Left lung (tissue), 10 donors: Measurements from ENCODE around the gene MROH2A. TPM values are rescaled to one million over a fixed set of nuclear protein-coding genes. Genes with fewer than 3 reads are reported as not detected.
A peak's percentile ranks its signal among the peaks of the same experiment; 100 is the strongest.

ENCODE experiments used
- ATAC-seq: fragments of 200-7000 bp; cut with Tn5 transposase; one replicate; pipeline ENCODE4 v1.9.1; 2020; ENCODE audit warnings: moderate library complexity
- DNase-seq, 4 donors: peaks; one replicate each; pipeline ENCODE4 v3.0.0-alpha.2; 2013 to 2020
- H3K27ac ChIP-seq, 2 donors: fragments of 200-600 bp; sonication (generic) in 1 of 2; one replicate each; pipeline versions ENCODE4 v1.5.0 to v1.8.0; 2020 to 2021
- H3K27me3 ChIP-seq, 2 donors: fragments of 200-600 bp; sonication (generic) in 1 of 2; one replicate each; pipeline versions ENCODE4 v1.5.0 to v1.8.0; 2020 to 2021
- H3K36me3 ChIP-seq, 2 donors: fragments of 200-600 bp; sonication (generic) in 1 of 2; one replicate each; pipeline versions ENCODE4 v1.5.0 to v1.8.0; 2020 to 2021
- H3K4me1 ChIP-seq, 2 donors: fragments of 200-600 bp; one replicate each; pipeline ENCODE4 v1.8.0; 2021
- H3K4me3 ChIP-seq, 2 donors: fragments of 200-600 bp; sonication (generic) in 1 of 2; one replicate each; pipeline versions ENCODE4 v1.5.0 to v1.8.0; 2020 to 2021; ENCODE audit warnings: mild to moderate bottlenecking in 1 of 2
- H3K9me3 ChIP-seq, 2 donors: fragments of 200-600 bp; sonication (generic) in 1 of 2; one replicate each; pipeline versions ENCODE4 v1.5.0 to v1.8.0; 2020 to 2021
- intact Hi-C, 2 donors: fragments of 100-400 bp; cut with DNase I; formaldehyde crosslinking; loops; one replicate each; pipeline versions ENCODE4 v1.11.2 to v1.14.2; 2022
- polyA plus RNA-seq, 6 donors: library from polyadenylated mRNA; unstranded; fragments of 120-200 nt; gene quantifications; one replicate each; pipeline ENCODE4 v1.2.1, GENCODE V29; 2013; ENCODE audit not compliant: insufficient read length in 6 of 6
- total RNA-seq, 2 donors: library from RNA; stranded (reverse); fragmentation: NEBNext Ultra II Directional; extraction: Animal tissue kit (Norgen Biotek cat#: 25700); gene quantifications; one replicate each; pipeline ENCODE4 v1.2.1, GENCODE V29; 2021
- TF ChIP-seq, protein P1 (sequence below), 2 donors: fragments of 200-600 bp; sonication (generic) in 1 of 2; IDR thresholded peaks; one replicate each; pipeline versions ENCODE4 v1.5.0 to v1.8.0; 2021; ENCODE audit warnings: antibody characterized with exemption in 2 of 2
- donor health status: DM: no; HTN: yes; CAD: no.
- donor health status: DM: no; HTN: no; CAD: no.

The MROH2A gene
- total and polyA plus RNA-seq, 8 donors: 0.27 to 0.77 (median 0.61) TPM; not detected in 1

DNA sequence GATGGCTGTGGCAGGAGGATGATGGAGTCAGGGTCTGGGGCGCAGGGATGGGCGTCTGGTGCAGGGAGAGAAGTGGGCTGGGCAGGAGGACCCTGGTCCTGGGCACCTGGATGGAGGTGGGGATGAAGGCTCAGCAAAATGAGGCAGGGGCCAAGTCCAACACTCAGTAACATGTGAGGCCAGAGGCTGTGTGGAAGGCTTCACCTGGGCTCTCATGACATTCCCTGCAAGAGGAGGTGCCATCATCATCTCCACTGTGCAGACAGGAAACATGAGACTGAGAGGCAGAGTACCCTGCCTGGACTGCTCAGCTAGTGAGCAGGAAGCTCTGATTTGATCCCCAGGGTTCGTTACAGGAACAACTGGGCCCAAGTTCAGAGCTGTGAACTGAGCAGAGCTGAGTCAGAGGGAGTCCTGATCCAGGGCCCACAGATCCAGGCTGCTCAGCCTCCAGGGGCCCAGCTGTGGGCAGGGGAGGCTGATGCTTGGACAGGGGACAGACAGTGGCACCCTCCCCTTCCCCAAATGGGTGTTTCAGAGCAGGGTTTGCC, 39.3 kb downstream of the MROH2A start:
- Histone ChIP-seq H3K9me3 (peaks cover 0 to 4% of the 10 kb centered on the region in 2 donors), H3K4me3 (no peak overlapping the region), H3K27ac (no peak overlapping the region), H3K27me3 (no peaks in the 10 kb centered on the region), H3K4me1 (no peaks in the 10 kb centered on the region), H3K36me3 (no peaks in the 10 kb centered on the region)
- TF ChIP-seq, protein P1, sequence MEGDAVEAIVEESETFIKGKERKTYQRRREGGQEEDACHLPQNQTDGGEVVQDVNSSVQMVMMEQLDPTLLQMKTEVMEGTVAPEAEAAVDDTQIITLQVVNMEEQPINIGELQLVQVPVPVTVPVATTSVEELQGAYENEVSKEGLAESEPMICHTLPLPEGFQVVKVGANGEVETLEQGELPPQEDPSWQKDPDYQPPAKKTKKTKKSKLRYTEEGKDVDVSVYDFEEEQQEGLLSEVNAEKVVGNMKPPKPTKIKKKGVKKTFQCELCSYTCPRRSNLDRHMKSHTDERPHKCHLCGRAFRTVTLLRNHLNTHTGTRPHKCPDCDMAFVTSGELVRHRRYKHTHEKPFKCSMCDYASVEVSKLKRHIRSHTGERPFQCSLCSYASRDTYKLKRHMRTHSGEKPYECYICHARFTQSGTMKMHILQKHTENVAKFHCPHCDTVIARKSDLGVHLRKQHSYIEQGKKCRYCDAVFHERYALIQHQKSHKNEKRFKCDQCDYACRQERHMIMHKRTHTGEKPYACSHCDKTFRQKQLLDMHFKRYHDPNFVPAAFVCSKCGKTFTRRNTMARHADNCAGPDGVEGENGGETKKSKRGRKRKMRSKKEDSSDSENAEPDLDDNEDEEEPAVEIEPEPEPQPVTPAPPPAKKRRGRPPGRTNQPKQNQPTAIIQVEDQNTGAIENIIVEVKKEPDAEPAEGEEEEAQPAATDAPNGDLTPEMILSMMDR (IDR thresholded peaks at IDR 0.05): no peak
- ATAC-seq: no peak
- no peak for DNase-seq
- intact Hi-C loops: no loop called here

DNA sequence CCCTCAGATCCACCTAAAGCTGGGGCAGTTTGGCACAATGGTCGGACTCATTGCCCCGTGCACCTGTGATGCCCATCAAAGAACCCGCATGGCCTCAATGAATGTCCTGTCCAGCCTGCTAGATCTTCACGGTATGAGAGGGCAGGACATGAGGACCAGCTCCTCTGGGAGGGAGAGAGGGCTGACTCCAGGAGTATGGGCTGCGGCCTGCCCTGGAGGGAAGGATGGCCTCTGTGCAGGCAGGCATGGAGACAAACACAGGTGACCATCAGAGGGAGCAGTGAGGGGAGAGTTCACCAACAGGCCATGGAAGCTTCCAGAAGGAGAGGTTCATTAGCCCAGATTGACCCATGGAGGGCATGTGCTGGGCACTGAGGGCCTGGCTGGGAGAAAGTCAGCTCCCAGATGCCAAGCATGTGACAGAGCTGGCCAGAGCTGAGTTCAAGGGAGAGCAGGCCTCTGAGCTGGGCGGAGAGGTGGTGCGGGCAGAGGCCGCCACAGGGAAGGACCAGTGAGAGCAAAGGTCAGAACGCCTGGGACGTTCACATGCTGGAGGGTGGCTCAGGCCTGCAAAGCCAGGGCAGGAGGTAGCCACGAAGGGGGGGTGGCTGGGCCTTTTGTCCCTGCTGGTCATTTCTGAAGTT, 40.0 kb downstream of the MROH2A start:
- Histone ChIP-seq H3K27me3 (no peaks in the 10 kb centered on the region), H3K4me1 (no peaks in the 10 kb centered on the region), H3K27ac (no peak overlapping the region), H3K4me3 (no peak overlapping the region), H3K36me3 (no peaks in the 10 kb centered on the region), H3K9me3 (peaks cover 0 to 4% of the 10 kb centered on the region in 2 donors)
- DNase-seq (no peak), ATAC-seq (no peak)
- intact Hi-C loops: no loop called here
- TF ChIP-seq, protein P1 (IDR thresholded peaks at IDR 0.05): no peak

DNA sequence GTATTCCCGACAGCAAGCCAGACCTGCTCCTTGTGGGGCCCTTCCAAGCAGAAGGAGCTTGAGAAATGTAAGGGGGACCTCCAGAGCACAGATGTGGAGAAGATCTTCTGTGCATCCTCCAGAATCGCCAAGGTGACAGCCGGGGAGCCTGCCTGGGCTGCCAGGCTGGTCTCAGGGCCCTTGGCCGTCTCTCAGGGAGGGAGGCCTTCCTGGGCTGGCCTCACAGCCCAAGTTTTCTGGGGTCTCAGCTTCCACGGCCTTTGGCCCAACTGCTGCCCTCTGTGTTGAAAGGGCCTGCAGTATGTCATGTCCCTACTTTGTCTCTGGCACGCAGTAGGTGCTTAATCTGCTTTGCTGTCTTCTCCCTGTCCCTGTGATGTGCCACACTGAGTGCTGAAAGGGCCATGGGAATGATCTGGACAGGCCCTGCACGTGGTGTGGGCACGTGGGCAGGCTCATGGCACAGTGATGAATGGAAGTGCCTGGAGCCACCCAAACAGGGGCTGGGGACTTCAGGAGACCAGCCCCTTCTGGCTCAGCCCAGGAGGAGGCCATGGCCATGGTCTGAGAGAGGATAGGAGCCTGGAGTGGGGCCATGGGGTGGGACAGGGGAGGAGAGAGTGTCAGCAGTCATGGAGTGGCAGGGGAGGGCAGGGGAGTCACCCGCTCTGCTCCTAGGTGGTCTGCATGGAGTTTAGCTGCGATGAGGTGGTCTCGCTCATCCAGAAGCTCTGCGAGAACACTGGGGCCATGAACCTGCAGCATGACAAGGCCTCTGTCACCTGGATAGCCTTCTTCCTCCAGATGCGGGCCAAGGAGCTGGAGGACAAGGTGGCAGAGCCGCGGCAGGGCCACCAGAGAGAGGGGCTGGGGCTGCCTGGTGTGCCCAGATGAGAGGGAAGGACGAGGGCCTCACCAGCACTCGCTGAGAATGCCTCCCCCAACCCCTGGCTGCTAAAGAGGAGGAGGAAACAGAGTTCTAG, 40.8 kb downstream of the MROH2A start:
- Histone ChIP-seq H3K4me1 (no peaks in the 10 kb centered on the region), H3K4me3 (no peak overlapping the region), H3K27ac (no peak overlapping the region), H3K36me3 (no peaks in the 10 kb centered on the region), H3K9me3 (peaks cover 0 to 4% of the 10 kb centered on the region in 2 donors), H3K27me3 (no peaks in the 10 kb centered on the region)
- TF ChIP-seq, protein P1 (IDR thresholded peaks at IDR 0.05): no peak
- no peak for ATAC-seq
- DNase-seq: peak in 1 of 4 donors; percentile 59
- intact Hi-C loops: no loop called here

DNA sequence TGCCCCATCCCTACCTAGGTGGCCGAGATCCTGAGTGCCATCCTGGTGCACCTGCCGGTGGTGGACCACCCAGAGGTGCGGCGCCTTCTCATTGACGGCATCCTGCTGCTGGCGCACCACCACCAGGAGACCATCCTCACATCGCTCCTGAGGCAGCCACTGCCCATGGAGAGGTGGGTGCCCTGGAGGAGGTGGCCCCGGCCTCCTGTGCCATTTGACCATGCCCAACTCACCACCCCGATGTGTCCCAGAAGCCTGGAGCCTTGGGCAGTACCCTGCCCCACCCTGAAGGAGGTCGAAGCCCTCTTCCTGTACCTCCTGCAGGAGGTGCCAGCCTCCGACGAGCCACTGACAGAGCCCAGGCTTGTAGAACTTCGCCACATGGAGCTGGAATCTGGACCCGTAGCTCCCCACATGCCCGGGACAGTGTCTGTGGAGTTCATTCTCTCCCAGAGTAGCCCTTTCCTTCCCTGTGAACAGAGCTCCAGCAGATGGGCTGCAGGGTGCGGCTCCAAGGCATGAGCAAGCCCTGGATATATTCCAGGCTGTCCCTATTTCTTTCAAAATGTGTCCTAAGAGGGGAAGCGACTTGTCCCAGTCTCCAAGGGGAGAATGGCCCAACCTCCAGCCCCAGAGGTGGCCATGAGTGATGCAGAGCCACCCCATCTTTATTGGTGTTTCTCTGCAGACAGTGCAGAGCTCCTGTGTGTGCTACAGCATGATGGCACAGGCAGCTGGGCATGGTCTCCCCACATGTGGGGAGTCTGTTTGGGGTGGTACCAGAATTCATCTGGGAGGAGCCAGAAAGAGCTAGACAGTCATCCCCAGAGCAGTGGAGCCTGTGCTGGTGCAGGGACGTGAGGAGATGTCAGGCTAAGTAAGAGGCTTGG, 42.0 kb downstream of the MROH2A start:
- no peaks in the 10 kb centered on the region for H3K4me1 ChIP-seq
- no peak overlapping the region for H3K4me3 ChIP-seq
- H3K36me3 ChIP-seq: no peaks in the 10 kb centered on the region
- no peaks in the 10 kb centered on the region for H3K27me3 ChIP-seq
- intact Hi-C loops: no loop called here
- no peak overlapping the region for H3K27ac ChIP-seq
- ATAC-seq (no peak), DNase-seq (peak in 1 of 4 donors; percentile 49)
- H3K9me3 ChIP-seq: peaks cover 0 to 4% of the 10 kb centered on the region in 2 donors
- TF ChIP-seq, protein P1 (IDR thresholded peaks at IDR 0.05): no peak
